Measurements from ENCODE around the gene FLOT1. TPM values are rescaled to one million over a fixed set of nuclear protein-coding genes. Genes with fewer than 3 reads are reported as not detected.
"Not testable (repeated sequence)": the region's sequence is repeated elsewhere in the genome, so short reads cannot be mapped to it uniquely, and the experiment has no call there.

The FLOT1 gene
- total RNA-seq, 2 experiments from 2014 or later, result 104 to 107 TPM

DNA sequence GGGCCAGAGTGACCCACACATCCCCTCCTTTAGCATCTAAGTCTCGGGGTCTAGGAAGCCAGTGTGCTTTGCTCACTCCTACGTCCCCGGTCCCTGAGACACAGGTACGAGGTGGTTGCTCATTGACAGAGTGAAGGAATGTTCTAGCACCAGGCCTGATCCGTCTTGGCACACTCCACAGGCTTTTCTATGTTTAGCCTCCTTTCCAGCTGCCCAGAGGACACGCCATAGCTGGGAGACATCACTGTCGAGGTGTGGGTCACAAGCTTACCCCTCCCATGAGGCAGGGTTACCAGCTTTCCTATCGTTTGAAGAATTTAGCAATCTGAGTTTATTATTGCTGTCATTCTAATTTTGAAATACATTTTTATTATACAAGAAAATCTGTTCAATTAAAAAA lies 32.2 kb upstream of the FLOT1 start:
- Mint-ChIP-seq H3K9me3 (peaks cover 2% of the 10 kb centered on the region), H3K27ac (no peak overlapping the region), H3K36me3 (peaks cover 14% of the 10 kb centered on the region), H3K4me3 (no peak overlapping the region), H3K4me1 (peaks cover 66% of the 10 kb centered on the region), H3K27me3 (no peaks in the 10 kb centered on the region)
- no peak for DNase-seq

DNA sequence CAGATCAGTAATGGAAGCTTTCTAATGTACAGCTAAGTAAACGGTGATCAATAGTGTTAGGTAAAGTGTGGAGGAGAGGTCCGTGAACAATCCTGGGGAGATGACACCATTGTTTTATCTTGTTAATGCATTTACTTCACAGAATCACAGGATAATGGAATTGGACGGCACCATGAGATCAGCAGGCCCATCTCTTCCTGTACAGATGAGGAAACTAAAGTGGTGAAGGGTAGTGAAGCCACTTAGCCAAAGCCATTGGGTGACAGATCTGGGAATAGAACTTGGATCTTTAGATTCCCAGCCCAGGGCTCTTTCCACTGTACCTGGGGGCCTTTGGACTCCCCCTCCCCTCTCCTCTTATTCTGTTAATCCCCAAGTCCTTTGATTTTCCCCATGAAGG lies 28.1 kb upstream of the FLOT1 start:
- Mint-ChIP-seq H3K4me3 (no peak overlapping the region), H3K27me3 (no peaks in the 10 kb centered on the region), H3K4me1 (peaks cover 72% of the 10 kb centered on the region), H3K27ac (peak overlapping the region; percentile 97), H3K9me3 (peaks cover 9% of the 10 kb centered on the region), H3K36me3 (peaks cover 21% of the 10 kb centered on the region)
- no peak for DNase-seq

GRCh38 chr6:30769853-30770524 lies 27.5 kb upstream of the FLOT1 start:
- peaks cover 75% of the 10 kb centered on the region for H3K4me1 Mint-ChIP-seq
- H3K9me3 Mint-ChIP-seq, result peaks cover 9% of the 10 kb centered on the region
- H3K27me3 Mint-ChIP-seq, result no peaks in the 10 kb centered on the region
- peaks cover 21% of the 10 kb centered on the region for H3K36me3 Mint-ChIP-seq
- peak overlapping the region; percentile 74 for H3K4me3 Mint-ChIP-seq
- peak overlapping the region; percentile 97 for H3K27ac Mint-ChIP-seq
- DNase-seq, result no peak

DNA sequence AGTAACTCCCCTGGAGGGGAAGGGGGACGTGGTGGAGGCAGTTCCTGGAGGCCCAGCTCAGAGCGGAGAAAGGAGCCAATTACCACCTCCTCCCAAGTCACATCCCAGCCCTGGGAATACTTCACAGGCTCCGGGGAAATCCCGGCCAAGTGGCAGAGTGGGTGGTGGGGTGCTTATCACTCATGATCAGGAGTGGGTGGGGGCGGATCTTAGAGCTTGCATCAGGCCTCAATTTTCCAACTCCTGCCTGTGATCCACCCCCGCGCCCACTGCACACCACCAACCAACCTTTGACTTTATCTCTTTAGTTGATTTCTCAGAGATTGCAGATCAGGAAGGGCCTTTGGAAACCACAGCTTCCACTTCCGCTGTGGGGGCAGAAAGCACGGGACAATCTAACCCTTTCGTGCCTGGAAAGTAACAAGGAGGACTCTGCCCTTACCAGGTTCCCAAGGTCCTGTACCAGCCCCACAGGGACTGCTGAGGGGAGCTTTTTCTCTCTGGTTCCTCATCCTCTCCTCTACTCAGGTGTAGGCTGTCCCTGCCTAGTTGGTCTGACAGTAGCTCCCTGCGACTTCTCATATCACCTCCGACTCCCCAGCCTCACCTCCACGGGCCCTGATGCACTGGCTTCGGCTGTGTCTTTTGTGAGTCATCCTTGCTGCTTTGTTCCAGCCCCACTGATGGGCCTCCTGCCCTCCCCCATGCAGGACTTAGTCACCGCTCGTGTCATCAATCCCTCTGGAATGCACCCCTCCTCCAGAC lies 26.8 kb upstream of the FLOT1 start:
- Mint-ChIP-seq H3K4me1 (peaks cover 80% of the 10 kb centered on the region), H3K9me3 (peaks cover 13% of the 10 kb centered on the region), H3K27me3 (no peaks in the 10 kb centered on the region), H3K27ac (peak overlapping the region; percentile 97), H3K4me3 (peak overlapping the region; percentile 74), H3K36me3 (peaks cover 24% of the 10 kb centered on the region)
- peak; percentile 87 for DNase-seq

DNA sequence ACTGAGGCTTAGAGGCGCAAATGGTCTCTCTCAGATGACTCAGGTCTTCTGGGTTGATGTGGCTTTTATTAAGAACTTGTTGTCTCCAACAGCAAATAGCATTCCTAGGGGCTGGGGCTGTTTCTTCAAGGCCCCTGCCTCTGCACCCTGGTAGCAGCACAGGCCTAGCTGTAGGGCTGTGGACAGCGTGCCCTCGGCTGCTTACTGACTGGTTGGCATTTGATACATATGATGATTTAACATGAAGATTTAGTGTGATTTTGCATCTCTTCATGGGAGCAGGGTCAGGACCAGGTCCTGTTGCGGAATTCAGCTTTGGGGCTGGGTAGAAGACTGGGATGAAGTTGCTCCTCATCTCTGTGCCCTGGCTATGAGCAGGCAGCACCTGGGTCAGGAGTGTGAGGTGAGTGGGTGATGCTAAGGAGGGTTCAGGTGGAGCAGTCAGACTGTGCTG lies 26.2 kb upstream of the FLOT1 start:
- peak overlapping the region; percentile 74 for H3K4me3 Mint-ChIP-seq

GRCh38 chr6:30767944-30768301 lies 25.4 kb upstream of the FLOT1 start:
- Mint-ChIP-seq H3K9me3 (peaks cover 15% of the 10 kb centered on the region), H3K27me3 (no peaks in the 10 kb centered on the region), H3K36me3 (peaks cover 27% of the 10 kb centered on the region), H3K27ac (peak overlapping the region; percentile 97), H3K4me1 (peaks cover 83% of the 10 kb centered on the region), H3K4me3 (peak overlapping the region; percentile 62)
- DNase-seq, result no peak

More for the DNA sequence above, 26.2 kb upstream of the FLOT1 start:
- Mint-ChIP-seq H3K9me3 (peaks cover 15% of the 10 kb centered on the region), H3K36me3 (peaks cover 28% of the 10 kb centered on the region), H3K27ac (peak overlapping the region; percentile 97), H3K4me1 (peaks cover 82% of the 10 kb centered on the region), H3K27me3 (no peaks in the 10 kb centered on the region)
- DNase-seq, result peak; percentile 38

GRCh38 chr6:30767158-30767943 lies 24.9 kb upstream of the FLOT1 start:
- H3K4me3 Mint-ChIP-seq, result peak overlapping the region; percentile 62
- H3K27me3 Mint-ChIP-seq, result no peaks in the 10 kb centered on the region
- H3K4me1 Mint-ChIP-seq, result peaks cover 78% of the 10 kb centered on the region
- H3K27ac Mint-ChIP-seq, result peak overlapping the region; percentile 97
- H3K36me3 Mint-ChIP-seq, result peaks cover 22% of the 10 kb centered on the region
- peak; percentile 53 for DNase-seq
- H3K9me3 Mint-ChIP-seq, result peaks cover 14% of the 10 kb centered on the region

DNA sequence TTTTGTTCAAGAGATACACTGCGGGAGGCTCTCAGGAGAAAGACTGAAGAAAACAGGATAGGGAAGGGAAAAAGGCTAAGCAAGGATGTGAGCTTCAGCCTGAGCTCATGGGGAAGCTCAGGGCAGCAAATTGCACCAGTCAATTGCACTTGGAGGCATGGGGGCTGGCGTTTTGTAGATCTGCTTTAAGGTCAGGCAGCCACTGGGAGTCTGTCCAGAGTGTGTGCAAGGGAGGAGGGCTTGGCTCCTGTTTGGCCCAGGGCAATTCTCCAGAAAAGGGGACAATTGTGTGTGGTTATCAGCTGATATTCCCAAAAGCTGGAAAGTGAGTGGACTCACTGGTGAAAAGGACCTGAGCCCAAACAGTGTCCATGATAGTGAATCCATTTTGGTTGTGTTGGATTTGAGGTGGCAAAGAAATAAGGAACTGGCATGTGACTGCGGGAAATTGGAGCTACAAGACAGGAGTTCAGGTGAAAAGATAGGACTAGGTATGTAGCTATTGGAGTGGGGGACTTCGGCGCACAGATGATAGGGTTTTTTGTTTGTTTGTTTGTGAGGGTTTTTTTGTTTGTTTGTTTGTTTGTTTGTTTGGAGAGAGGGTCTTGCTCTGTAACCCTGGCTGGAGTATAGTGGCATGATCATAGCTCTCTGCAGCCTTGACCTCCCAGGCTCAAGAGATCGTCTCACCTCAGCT lies 24.1 kb upstream of the FLOT1 start:
- peaks cover 75% of the 10 kb centered on the region for H3K4me1 Mint-ChIP-seq
- peak overlapping the region; percentile 48 for H3K4me3 Mint-ChIP-seq
- H3K27ac Mint-ChIP-seq, result peak overlapping the region; percentile 97

DNA sequence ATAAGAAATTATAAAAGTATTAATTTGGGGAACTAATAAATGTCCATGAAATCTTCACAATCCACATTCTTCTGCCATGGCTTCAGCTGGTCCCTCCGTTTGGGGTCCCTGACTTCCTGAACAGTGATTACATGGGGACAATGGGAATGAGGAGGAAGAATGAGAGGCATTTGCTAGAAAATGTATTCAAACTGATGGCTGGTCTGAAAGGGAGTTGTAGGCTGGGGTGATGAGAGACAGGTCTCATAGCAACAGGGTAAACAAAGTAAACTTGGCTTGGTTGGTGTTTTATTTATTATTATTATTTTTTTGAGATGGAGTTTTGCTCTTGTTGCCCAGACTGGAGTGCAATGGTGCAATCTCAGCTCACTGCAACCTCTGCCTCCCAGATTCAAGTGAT lies 23.0 kb upstream of the FLOT1 start:
- peaks cover 73% of the 10 kb centered on the region for H3K4me1 Mint-ChIP-seq
- not testable (repeated sequence) for H3K27me3 Mint-ChIP-seq, H3K27ac Mint-ChIP-seq, DNase-seq, H3K4me3 Mint-ChIP-seq
- H3K9me3 Mint-ChIP-seq, result peaks cover 12% of the 10 kb centered on the region
- H3K36me3 Mint-ChIP-seq, result peaks cover 14% of the 10 kb centered on the region

More for the DNA sequence above, 24.1 kb upstream of the FLOT1 start:
- Mint-ChIP-seq H3K27me3 (no peaks in the 10 kb centered on the region), H3K36me3 (peaks cover 17% of the 10 kb centered on the region), H3K9me3 (peaks cover 12% of the 10 kb centered on the region)
- no peak for DNase-seq

- not testable (repeated sequence) for H3K27me3 Mint-ChIP-seq, DNase-seq
- Mint-ChIP-seq H3K36me3 (peaks cover 14% of the 10 kb centered on the region), H3K9me3 (peaks cover 12% of the 10 kb centered on the region), H3K4me1 (peaks cover 67% of the 10 kb centered on the region), H3K27ac (peak overlapping the region; percentile 88), H3K4me3 (peak overlapping the region; percentile 9)
Observed at GRCh38 chr6:30764490-30765043, 22.1 kb upstream of the FLOT1 start.

- H3K9me3 Mint-ChIP-seq, result peaks cover 12% of the 10 kb centered on the region
- peak overlapping the region; percentile 88 for H3K27ac Mint-ChIP-seq
- H3K4me3 Mint-ChIP-seq, result peak overlapping the region; percentile 9
- no peaks in the 10 kb centered on the region for H3K27me3 Mint-ChIP-seq
- H3K4me1 Mint-ChIP-seq, result peaks cover 64% of the 10 kb centered on the region
- no peak for DNase-seq
- peaks cover 14% of the 10 kb centered on the region for H3K36me3 Mint-ChIP-seq
Observed at GRCh38 chr6:30763618-30764489, 21.4 kb upstream of the FLOT1 start.

- DNase-seq, result no peak
- peaks cover 12% of the 10 kb centered on the region for H3K9me3 Mint-ChIP-seq
- H3K27ac Mint-ChIP-seq, result peak overlapping the region; percentile 88
- H3K27me3 Mint-ChIP-seq, result no peaks in the 10 kb centered on the region
- H3K36me3 Mint-ChIP-seq, result peaks cover 14% of the 10 kb centered on the region
- H3K4me3 Mint-ChIP-seq, result no peak overlapping the region
- H3K4me1 Mint-ChIP-seq, result peaks cover 57% of the 10 kb centered on the region
Observed at GRCh38 chr6:30763155-30763617, 20.7 kb upstream of the FLOT1 start.

DNA sequence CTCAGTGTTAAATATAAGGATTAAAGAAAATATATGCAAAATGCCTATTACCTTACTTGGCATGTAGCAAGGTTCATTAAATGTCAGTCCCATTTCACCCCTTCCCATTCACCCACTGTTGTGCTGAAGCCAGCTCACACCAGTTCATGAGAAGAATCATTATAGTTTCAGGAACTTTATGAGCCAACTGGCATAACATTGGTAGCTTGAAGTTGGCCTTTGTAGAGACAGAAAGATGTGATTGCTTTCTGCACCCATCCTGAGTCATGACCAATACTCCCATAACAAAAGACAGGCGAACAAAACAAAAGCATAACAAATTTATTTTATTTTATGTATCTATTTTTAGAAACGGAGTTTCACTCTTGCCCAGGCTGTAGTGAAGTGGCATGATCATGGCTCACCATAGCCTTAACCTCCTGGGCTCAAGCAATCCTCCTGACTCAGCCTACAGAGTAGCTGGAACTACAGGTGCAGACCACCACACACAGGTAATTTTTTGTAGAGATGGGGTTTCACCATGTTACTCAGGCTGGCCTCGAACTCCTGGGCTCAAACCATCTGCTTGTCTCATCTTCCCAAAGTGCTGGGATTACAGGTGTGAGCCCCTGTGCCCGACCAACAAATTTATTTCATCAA lies 19.4 kb upstream of the FLOT1 start:
- Mint-ChIP-seq H3K4me3 (no peak overlapping the region), H3K27ac (no peak overlapping the region), H3K9me3 (peaks cover 10% of the 10 kb centered on the region), H3K36me3 (peaks cover 13% of the 10 kb centered on the region), H3K27me3 (no peaks in the 10 kb centered on the region), H3K4me1 (peaks cover 51% of the 10 kb centered on the region)
- DNase-seq, result no peak

All from activated naive CD8-positive, alpha-beta T cell treated with anti-CD3 and anti-CD28 coated beads for 36 hours (primary cell).